Ecto neural progenitor cell (in vitro differentiated cells): ENCODE results near the gene JAK1.
"Not testable (repeated sequence)": the region's sequence is repeated elsewhere in the genome, so short reads cannot be mapped to it uniquely, and the experiment has no call there.

Experiments
- DNase-seq: peaks from one replicate; pipeline ENCODE4 v3.0.0-alpha.2; 2018; ENCODE audit warnings: low spot score

Gene JAK1

GRCh38 chr1:64922336-64922735 is 44.0 kb downstream of the JAK1 start:
- no peak for DNase-seq

GRCh38 chr1:64921771-64922170 is 44.6 kb downstream of the JAK1 start:
- no peak for DNase-seq

GRCh38 chr1:64920941-64921589 is 45.3 kb downstream of the JAK1 start:
- no peak for DNase-seq

- DNase-seq, result not testable (repeated sequence)
Measured at GRCh38 chr1:64919120-64919519, 47.2 kb downstream of the JAK1 start.

GRCh38 chr1:64917907-64918306 is 48.4 kb downstream of the JAK1 start:
- no peak for DNase-seq

- no peak for DNase-seq
Measured at GRCh38 chr1:64917328-64917861, 49.0 kb downstream of the JAK1 start.

GRCh38 chr1:64915381-64916274 is 50.7 kb downstream of the JAK1 start:
- no peak for DNase-seq

GRCh38 chr1:64913361-64914015 is 52.9 kb downstream of the JAK1 start:
- DNase-seq, result no peak

GRCh38 chr1:64912191-64912590 is 54.2 kb downstream of the JAK1 start:
- no peak for DNase-seq

- no peak for DNase-seq
Measured at GRCh38 chr1:64911326-64911725, 55.0 kb downstream of the JAK1 start.

GRCh38 chr1:64909031-64909430 is 57.3 kb downstream of the JAK1 start:
- DNase-seq, result no peak

GRCh38 chr1:64908575-64908974 is 57.8 kb downstream of the JAK1 start:
- no peak for DNase-seq

- DNase-seq, result no peak
Measured at GRCh38 chr1:64906447-64906846, 59.9 kb downstream of the JAK1 start.

- DNase-seq, result no peak
Measured at GRCh38 chr1:64903593-64903992, 62.8 kb downstream of the JAK1 start.

- no peak for DNase-seq
Measured at GRCh38 chr1:64901663-64902062, 64.7 kb downstream of the JAK1 start.

- DNase-seq, result no peak
Measured at GRCh38 chr1:64900916-64901315, 65.4 kb downstream of the JAK1 start.

- DNase-seq, result no peak
Measured at GRCh38 chr1:64898107-64898861, 68.1 kb downstream of the JAK1 start.

GRCh38 chr1:64896551-64896950 is 69.8 kb downstream of the JAK1 start:
- no peak for DNase-seq

- DNase-seq, result no peak
Measured at GRCh38 chr1:64895500-64895899, 70.8 kb downstream of the JAK1 start.

- no peak for DNase-seq
Measured at GRCh38 chr1:64894438-64895196, 71.7 kb downstream of the JAK1 start.

GRCh38 chr1:64893921-64894320 is 72.4 kb downstream of the JAK1 start:
- no peak for DNase-seq
